Measurements from ENCODE around the gene STX3.

DNA sequence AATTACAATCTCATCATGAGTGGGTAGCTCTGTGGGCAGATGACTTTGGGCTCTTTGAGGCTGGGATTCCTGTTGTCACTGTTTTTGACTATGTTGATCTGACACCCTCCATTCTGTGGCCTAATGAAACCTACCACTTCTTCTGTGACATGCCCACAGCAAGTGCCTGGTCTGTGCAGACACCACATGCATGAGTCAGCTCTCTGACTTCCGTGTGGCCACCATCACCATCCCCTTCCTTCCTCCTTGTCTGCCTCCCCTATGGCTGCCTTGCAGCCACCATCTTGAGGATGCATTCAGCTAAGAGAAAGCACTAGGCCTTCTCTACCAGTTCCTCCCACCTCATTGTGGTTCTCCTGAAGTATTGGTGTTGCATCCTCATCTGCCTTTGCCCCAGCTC, 26.3 kb upstream of the STX3 start:
- TF ChIP-seq, protein P1, sequence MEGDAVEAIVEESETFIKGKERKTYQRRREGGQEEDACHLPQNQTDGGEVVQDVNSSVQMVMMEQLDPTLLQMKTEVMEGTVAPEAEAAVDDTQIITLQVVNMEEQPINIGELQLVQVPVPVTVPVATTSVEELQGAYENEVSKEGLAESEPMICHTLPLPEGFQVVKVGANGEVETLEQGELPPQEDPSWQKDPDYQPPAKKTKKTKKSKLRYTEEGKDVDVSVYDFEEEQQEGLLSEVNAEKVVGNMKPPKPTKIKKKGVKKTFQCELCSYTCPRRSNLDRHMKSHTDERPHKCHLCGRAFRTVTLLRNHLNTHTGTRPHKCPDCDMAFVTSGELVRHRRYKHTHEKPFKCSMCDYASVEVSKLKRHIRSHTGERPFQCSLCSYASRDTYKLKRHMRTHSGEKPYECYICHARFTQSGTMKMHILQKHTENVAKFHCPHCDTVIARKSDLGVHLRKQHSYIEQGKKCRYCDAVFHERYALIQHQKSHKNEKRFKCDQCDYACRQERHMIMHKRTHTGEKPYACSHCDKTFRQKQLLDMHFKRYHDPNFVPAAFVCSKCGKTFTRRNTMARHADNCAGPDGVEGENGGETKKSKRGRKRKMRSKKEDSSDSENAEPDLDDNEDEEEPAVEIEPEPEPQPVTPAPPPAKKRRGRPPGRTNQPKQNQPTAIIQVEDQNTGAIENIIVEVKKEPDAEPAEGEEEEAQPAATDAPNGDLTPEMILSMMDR (IDR thresholded peaks at IDR 0.05; ENCODE audit: poor library complexity, severe bottlenecking): no peak
- TF ChIP-seq MXI1 (conservative IDR thresholded peaks at IDR 0.05; ENCODE audit: poor library complexity, severe bottlenecking): no peak
- no peak for TF ChIP-seq EP300 (conservative IDR thresholded peaks at IDR 0.05; ENCODE audit: poor library complexity, severe bottlenecking)
- TF ChIP-seq TAF1 (IDR thresholded peaks at IDR 0.05; ENCODE audit: low read depth): no peak

Data from neural cell (in vitro differentiated cells).